ENCODE measurements around the gene LRRC4C.

Gene LRRC4C

GRCh38 chr11:40119661-40120060 is 1339.8 kb downstream of the LRRC4C start:
- H3K9me3 ChIP-seq = no peaks in the 10 kb centered on the region
- H3K27ac ChIP-seq = no peak overlapping the region
- no peak for TF ChIP-seq CTCF (IDR thresholded peaks at IDR 0.05)
- intact Hi-C loops (cut with DNase I; ENCODE audit: low total_unique reads) = no loop called here
- no peaks in the 10 kb centered on the region for H3K4me1 ChIP-seq
- H3K36me3 ChIP-seq = peaks cover 0 to 2% (median 0%) of the 10 kb centered on the region in 3 donors
- DNase-seq = no peak
- H3K27me3 ChIP-seq = no peaks in the 10 kb centered on the region
- no peak overlapping the region for H3K4me3 ChIP-seq

GRCh38 chr11:40118780-40119179 is 1340.7 kb downstream of the LRRC4C start:
- intact Hi-C loops (cut with DNase I; ENCODE audit: low total_unique reads) = no loop called here
- H3K9me3 ChIP-seq = no peaks in the 10 kb centered on the region

DNA sequence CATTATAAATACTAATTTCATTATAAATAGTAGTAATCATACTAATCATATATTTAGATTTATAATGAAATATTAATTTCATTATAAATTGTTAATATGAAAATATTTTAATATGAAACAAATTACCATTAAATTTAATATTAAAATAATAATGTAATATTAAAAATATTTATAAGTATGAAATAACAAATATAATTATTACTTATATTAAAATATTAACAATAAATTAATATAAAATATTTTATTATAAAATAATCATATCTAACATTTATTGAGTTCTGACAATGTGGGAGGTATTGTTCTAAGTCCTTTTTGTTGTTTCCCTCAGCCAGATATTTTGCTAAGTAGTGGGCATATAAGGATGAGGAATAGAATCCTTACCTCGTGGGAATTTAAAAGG is 1341.4 kb downstream of the LRRC4C start:
- intact Hi-C loops (cut with DNase I; ENCODE audit: low total_unique reads) = no loop called here
- no peak for TF ChIP-seq CTCF (IDR thresholded peaks at IDR 0.05)
- Histone ChIP-seq H3K4me3 (no peak overlapping the region), H3K36me3 (peaks cover 0 to 5% (median 0%) of the 10 kb centered on the region in 3 donors), H3K9me3 (no peaks in the 10 kb centered on the region), H3K27me3 (no peaks in the 10 kb centered on the region), H3K27ac (no peak overlapping the region), H3K4me1 (no peaks in the 10 kb centered on the region)
- no peak for DNase-seq

More at GRCh38 chr11:40118780-40119179, 1340.7 kb downstream of the LRRC4C start:
- DNase-seq = no peak
- no peak overlapping the region for H3K4me3 ChIP-seq
- TF ChIP-seq CTCF (IDR thresholded peaks at IDR 0.05) = no peak
- no peak overlapping the region for H3K27ac ChIP-seq
- peaks cover 0 to 5% (median 0%) of the 10 kb centered on the region in 3 donors for H3K36me3 ChIP-seq
- H3K27me3 ChIP-seq = no peaks in the 10 kb centered on the region
- no peaks in the 10 kb centered on the region for H3K4me1 ChIP-seq

DNA sequence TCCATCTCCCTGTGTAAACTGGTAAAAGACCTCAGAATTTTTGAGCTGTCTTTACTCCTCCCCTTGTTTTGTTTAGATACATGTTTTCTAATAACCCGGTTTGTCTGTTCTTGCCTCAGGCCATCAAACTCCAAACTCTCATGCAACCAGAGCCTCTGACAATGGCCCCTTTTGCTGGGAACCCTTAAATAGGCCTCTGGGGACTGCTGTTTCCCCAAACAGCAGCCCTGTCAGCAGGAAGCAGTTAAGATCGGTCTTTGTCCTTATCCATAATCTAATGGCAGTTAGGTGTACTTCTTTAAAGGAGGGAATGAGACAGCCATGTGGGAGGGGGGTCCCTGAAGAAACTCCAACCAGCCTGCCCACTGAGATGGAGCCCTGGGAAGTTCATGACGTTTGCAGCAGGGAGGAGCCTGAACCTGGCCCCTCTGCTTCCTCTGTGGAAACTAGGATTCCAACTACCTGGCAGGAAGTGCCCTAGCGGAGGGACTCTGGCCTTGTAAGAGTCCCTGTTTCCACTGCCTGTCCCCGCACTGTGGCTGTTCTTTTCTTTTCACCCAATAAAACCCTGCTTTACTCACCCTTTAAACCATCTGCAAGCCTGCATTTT is 1354.4 kb downstream of the LRRC4C start:
- no peak overlapping the region for H3K4me3 ChIP-seq
- no peak overlapping the region for H3K27ac ChIP-seq
- H3K4me1 ChIP-seq = no peaks in the 10 kb centered on the region
- no peak for TF ChIP-seq CTCF (IDR thresholded peaks at IDR 0.05)
- no peak for DNase-seq
- intact Hi-C loops (cut with DNase I; ENCODE audit: low total_unique reads) = no loop called here
- H3K9me3 ChIP-seq = no peaks in the 10 kb centered on the region
- H3K27me3 ChIP-seq = no peaks in the 10 kb centered on the region
- H3K36me3 ChIP-seq = no peaks in the 10 kb centered on the region

GRCh38 chr11:40100781-40101180 is 1358.7 kb downstream of the LRRC4C start:
- no peak for DNase-seq
- TF ChIP-seq CTCF (IDR thresholded peaks at IDR 0.05) = no peak
- intact Hi-C loops (cut with DNase I; ENCODE audit: low total_unique reads) = no loop called here

DNA sequence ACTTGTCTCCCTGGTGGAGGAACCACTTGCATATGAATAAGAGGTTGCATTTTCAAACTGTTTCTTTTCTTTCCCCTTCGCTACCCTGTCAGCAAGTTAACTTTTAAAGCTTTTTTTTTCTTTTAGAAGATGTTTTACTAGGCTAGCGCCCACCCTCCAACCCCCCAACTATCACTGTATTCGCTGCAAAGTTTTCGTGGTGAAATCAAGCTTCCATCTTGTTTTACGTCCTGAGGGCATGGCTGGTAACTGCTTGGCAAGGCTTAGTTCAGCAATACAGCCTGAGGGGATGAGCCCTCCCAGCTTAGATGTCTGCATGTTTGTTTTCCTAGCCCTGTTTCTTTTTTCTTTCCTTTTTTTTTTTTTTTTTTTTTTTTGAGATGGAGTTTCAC is 1359.3 kb downstream of the LRRC4C start:
- TF ChIP-seq CTCF (IDR thresholded peaks at IDR 0.05) = no peak
- no peaks in the 10 kb centered on the region for H3K36me3 ChIP-seq
- no peaks in the 10 kb centered on the region for H3K27me3 ChIP-seq
- no peak overlapping the region for H3K4me3 ChIP-seq
- intact Hi-C loops (cut with DNase I; ENCODE audit: low total_unique reads) = no loop called here
- H3K9me3 ChIP-seq = no peaks in the 10 kb centered on the region
- no peak for DNase-seq
- no peak overlapping the region for H3K27ac ChIP-seq
- no peaks in the 10 kb centered on the region for H3K4me1 ChIP-seq

More at GRCh38 chr11:40100781-40101180, 1358.7 kb downstream of the LRRC4C start:
- Histone ChIP-seq H3K9me3 (no peaks in the 10 kb centered on the region), H3K4me1 (no peaks in the 10 kb centered on the region), H3K36me3 (no peaks in the 10 kb centered on the region), H3K27me3 (no peaks in the 10 kb centered on the region), H3K27ac (no peak overlapping the region), H3K4me3 (no peak overlapping the region)

Measured in tibial artery (tissue), 4 donors.